Astrocyte of the cerebellum (primary cell): ENCODE data around the gene RUNDC1.

ENCODE experiments used
- DNase-seq: peaks from one replicate; pipeline ENCODE4 v3.0.0-alpha.2; 2011; ENCODE audit warnings: low read depth
- H3K4me3 ChIP-seq: 2 replicates; pipeline ENCODE4 v1.5.1; 2011; ENCODE audit warnings: mild to moderate bottlenecking, low read depth, low read length, moderate library complexity
- CTCF ChIP-seq: IDR thresholded peaks from 2 replicates; pipeline ENCODE4 v1.5.1; 2012; ENCODE audit warnings: low read length, low read depth, moderate library complexity, mild to moderate bottlenecking; ENCODE audit errors: missing control alignments
- in situ Hi-C: cut with HindIII; loops from 2 replicates; pipeline ENCODE4 v1.10.0; 2017; ENCODE audit warnings: low sequenced_read_pairs

The RUNDC1 gene

GRCh38 chr17:43020030-43020621 is 39.8 kb downstream of the RUNDC1 start:
- DNase-seq, result no peak
- H3K4me3 ChIP-seq, result peak overlapping the region; percentile 97
- in situ Hi-C loops, result no loop called here
- no peak for TF ChIP-seq CTCF

- H3K4me3 ChIP-seq, result peak overlapping the region; percentile 97
- TF ChIP-seq CTCF, result no peak
- in situ Hi-C loops, result no loop called here
- no peak for DNase-seq
Observed at GRCh38 chr17:43020789-43021740, 40.7 kb downstream of the RUNDC1 start.

GRCh38 chr17:43021741-43022512 is 41.6 kb downstream of the RUNDC1 start, which contains the start of gene VAT1:
TSS of gene VAT1 (minus strand) at chr17:43022385. CDS start at chr17:43022322, 63 bp downstream.
- H3K4me3 ChIP-seq, result peak within 1 kb of the TSS; percentile 97
- no peak for TF ChIP-seq CTCF
- DNase-seq, result no peak
- in situ Hi-C loops, result no loop called here

GRCh38 chr17:43024407-43025289 is 44.3 kb downstream of the RUNDC1 start, which contains the start of gene RND2:
TSS of gene RND2 (plus strand) at chr17:43025231. CDS start at chr17:43025348, 117 bp downstream.
- DNase-seq, result peak; percentile 92
- in situ Hi-C loops, result no loop called here
- peak within 1 kb of the TSS; percentile 47 for H3K4me3 ChIP-seq
- peak; percentile 88 for TF ChIP-seq CTCF

- peak overlapping the region; percentile 47 for H3K4me3 ChIP-seq
- in situ Hi-C loops, result no loop called here
- no peak for TF ChIP-seq CTCF
- DNase-seq, result no peak
Observed at GRCh38 chr17:43025290-43025657, 44.9 kb downstream of the RUNDC1 start.
